ENCODE measurements around the gene CBX2.
"Not testable (repeated sequence)": the region's sequence is repeated elsewhere in the genome, so short reads cannot be mapped to it uniquely, and the experiment has no call there.

The CBX2 gene

DNA sequence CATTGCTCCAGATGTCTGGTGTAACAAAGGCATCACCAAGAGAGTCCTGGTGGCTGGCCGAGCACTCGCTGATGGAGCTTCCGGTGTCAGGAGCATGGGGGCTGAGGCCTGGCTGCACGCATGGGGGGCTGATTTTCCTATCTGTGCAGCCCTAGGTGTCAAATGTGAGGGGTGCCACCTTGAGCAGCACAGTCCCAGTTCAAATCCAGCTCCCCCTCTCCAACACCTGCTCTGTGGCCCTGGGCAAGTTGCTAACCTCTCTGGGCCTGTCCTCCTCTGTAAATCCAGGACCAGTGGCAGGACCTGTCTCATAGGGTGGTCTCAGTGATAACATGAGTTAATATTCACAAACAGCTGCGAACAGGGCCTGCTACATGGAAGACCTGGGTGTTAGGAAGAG lies 34.3 kb upstream of the CBX2 start:
- DNase-seq: no peak

DNA sequence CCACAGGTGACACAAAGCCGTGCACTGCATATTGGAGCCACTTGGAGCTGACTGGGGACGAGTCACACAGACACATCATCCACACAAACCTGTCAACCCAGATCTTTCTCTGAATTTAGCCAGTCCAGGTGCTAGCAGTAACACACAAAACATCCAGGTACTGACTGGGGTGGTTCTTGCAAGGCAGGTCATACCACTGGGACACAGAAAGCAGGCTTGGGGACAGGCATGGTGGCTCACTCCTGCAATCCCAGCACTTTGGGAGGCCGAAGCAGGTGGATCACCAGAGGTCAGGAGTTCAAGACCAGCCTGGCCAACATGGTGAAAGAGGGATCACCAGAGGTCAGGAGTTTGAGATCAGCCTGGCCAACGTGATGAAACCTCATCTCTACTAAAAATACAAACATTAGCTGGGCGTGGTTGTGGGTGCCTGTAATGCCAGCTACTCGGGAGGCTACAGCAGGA lies 32.3 kb upstream of the CBX2 start:
- no peak for DNase-seq

DNA sequence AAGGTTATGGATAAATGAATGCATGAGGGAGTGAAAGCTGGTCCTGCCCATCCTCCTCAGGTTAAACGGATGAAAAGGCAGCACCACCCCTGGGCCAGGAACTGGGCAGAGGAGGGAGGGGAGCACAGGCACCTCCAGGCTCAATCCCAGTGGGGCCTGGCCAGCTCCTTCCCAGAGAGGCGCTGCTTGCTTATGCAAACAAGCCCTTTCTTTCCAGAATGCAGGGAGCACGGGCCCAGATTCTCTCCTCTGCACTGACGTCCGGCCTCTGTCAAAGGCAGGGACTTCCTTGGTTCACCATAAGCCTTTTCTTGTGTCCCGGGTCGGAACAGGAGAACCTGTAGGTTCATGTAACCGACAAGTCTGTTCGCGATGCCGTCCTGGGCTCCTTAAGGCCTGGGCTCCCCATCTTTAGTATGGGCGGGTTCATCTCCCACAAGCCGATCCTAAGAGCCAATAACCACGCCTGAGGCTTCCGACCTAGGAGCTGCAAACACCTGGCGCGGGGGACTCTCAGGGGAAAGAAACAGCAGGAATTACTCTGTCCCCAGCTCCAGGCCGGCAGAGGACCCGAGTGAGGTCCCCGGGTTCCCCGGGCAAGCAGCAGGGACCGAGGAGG lies 30.9 kb upstream of the CBX2 start:
- DNase-seq: peak; percentile 41

DNA sequence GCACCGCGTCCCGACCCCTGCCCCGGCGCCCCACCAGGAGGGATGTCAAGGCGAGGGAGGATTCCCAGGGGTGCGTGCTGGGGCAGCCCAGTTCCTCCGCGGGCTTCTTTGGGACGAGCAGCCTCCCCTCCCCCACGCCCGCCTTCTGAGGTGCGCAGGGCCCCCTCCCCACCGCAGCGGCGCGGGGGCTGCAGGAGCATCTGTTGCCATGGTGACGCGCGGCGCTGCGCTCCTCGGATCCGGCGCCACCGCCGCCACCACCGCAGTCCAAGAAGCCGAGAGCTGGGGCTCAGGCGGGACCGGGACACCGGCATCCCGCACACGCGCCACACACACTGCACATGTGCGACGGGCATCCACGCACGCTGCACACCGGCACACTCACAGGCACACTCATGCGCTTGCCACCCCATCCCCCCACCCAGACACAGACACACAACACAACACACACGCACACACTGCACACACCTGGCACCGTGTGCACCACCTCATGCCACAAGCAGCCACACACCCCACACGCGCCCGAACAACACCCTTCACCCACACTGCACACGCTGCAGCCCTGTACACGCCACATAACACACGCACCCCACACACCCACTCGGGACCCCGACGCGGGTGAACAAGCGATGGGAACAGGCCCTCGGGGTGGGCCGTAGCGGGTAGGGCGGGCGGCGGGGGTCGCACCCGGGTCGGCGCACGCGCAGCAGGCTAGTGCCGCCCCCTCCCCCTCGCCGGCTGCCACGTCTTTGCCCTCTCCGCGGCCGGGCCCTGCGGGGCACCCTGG lies 30.2 kb upstream of the CBX2 start:
- peak; percentile 40 for DNase-seq

DNA sequence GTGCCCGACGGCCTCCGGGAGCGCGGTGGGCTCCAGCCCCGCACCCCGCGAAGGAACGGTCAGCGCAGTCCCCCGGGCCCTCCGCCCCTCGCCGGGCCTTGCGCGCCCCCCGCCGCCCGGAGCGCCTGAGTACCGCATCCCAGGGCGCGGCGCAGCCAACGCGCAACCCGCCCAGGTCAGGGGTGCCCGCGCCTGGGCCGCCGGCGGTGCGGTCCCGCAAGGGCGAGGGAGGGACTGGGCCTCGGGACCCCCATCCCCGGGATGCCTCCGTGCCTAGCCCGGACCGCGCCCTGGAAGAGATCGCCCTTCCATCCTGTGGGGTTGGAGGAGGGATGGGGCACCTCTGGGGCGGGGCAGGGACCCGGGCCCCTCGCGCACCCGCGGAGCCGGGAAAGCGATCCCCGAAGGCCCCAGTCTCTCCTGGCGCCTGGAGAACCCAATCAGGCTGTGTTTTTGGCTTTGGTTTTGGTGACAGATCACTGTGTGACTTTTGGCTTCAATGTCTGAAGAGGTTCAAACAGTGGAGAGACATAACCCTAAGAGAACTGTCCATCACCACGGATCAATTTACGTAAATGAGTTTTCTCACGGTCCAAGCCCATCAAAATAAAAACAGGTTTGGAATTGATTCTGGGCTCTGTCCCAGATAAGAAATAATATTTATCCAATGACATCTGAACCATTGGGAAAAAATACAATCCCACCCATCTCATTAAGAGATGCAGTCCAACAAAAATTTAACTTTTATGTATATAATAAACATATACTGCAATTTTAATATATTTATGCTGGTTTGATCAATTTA lies 29.5 kb upstream of the CBX2 start:
- no peak for DNase-seq

DNA sequence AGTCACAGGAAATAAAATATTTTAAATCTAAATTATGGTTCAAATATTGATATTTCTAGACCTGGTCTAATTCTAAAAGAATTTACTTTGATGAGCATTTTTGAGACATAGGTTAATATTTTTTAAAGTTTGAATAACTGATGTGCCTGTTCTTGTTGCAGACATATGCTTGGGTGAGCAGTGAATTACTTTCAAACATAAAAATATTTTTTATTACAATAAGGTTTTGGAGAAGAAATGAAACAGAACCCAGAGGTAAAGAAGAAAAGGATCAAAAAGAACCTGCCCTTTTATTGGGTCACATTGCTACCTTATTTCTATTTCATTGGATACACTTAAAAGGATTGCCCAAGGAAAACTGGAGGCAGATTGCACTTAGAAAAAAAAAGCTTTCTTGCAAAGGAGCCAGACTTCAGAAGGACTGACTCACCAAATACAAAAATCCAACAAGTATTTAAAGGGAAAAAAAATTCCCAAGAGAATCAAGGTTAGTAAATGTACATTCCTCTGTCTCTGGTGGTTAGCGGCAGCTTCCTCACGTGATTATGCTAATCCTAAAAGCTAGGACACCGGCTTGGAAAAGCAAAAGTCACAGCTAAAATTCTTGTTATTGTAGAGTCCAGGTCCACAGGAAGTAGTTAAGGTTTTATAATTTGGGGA lies 28.7 kb upstream of the CBX2 start:
- no peak for DNase-seq

DNA sequence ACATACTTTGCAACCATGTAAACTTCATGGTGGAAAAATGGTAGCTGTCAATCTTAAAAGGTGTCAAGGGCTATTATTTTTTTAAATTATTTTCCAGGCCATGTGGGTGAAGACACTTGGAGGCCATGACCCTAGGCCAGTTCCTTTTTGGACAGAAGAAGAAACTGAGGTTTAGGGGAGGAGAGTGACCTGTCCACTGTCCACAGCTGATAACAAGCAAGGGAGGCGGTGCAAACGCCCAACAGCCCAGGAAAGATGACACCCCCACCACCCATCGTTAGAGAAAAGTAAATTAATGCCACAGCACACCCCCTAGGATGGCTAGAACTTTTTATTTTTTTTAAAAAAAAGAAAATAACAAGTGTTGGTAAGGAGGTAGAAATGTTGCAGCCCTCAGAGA lies 28.0 kb upstream of the CBX2 start:
- DNase-seq: no peak

DNA sequence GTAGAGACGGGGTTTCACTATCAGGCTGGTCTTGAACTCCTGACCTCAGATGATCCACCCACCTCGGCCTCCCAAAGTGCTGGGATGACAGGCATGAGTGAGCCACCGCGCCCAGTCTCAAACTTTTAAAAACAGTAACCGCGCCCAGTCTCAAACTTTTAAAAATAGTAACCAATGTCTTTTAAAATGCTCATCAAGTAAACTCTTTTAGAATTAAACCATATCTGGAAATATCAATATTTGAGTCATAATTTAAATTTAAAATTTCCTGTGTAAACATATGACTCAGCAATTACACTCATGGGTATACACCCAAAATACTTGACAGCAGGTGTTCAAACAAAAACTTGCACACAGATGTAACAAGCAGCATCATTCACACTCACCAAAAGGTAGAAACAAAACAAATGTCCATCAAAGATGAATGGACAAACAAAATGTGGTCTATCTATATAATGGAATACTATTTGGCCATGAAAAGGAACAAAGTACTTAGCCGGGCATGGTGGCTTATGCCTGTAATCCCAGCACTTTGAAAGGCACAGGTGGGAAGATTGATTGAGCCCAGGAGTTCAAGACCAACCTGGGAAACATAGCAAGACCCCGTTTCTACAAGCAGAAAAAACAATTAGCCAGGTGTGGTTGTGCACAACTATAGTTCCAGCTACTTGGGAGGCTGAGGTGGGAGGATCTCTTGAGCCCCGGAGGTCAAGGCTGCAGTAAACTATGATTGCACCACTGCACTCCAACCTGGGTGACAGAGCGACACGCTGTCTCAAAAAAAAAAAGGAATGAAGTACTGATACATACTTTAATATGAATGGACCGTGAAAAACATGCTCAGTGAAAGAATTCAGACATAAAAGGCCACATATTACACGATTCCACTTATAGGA lies 27.1 kb upstream of the CBX2 start:
- peak; percentile 81 for DNase-seq

DNA sequence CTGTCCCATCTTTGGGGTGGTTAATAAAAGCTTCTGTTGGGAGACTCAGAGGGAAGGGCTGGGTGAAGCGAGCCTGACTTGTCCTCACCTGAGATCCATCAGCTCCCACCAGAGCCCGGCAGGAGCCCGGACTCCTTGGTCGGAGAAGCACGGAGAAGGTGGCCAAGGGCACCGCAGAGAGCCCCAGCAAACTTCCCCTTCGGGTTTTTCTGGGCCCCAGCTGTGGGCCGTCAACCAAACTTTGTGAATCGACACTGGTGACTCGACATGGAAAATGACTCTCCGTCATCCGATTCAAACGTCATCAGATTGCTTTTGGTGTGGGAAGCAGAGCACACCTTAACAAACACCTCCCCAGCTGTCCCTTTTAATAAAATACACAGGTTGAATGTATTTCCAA lies 25.8 kb upstream of the CBX2 start:
- DNase-seq: no peak

DNA sequence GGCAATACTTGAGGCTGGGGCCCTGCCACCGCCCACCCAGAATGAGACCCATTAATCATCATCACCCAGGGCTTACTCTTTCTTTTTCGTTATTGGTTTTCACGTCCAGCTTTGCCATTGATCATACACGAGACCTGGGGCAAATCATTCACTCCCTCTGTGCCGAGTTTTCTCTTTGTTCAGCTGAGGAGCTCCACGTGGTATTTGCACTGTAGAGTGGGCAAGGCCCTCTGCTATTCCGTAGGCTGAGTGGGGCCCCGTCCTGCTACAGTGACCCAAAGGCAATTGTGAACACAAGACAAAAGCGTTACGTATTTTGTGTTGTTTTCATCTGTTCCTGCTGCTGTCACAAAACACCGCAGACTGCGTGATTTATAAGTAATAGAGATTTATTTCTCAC lies 23.6 kb upstream of the CBX2 start:
- DNase-seq: no peak

DNA sequence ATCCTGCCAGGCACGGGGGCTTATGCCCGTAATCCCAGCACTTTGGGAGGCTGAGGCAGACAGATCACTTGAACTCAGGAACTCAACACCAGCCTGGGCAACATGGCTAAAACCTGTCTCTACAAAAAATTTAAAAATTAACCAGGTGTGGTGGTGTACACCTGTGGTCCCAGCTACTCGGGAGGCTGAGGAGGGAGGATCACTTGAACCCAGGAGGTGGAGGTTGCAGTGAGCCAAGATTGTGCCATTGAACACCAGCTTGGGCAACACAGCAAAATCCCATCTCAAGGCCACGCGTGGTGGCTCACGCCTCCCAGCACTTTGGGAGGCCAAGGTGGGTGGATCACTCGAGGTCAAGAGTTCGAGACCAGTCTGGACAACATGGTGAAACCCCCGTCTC lies 23.0 kb upstream of the CBX2 start:
- DNase-seq: not testable (repeated sequence)

DNA sequence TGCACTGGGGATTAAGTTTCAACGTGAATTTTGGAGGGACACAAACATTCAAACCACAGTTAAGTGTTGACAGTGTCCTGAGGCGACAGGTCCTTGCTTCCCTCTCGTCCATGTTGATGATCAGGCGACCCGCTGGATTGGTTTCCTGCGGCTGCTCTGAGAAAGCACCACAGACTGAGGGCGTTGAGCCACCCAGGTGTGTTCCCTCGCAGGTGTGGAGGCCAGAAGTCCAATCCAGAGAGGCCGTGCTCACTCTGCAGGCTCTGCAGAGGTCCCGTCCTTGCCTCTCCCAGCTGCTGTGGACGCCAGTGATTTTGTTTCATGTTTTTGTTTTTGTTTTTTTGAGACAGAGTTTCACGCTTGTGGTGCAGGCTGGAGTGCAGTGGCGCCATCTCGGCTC lies 22.4 kb upstream of the CBX2 start:
- DNase-seq: no peak

DNA sequence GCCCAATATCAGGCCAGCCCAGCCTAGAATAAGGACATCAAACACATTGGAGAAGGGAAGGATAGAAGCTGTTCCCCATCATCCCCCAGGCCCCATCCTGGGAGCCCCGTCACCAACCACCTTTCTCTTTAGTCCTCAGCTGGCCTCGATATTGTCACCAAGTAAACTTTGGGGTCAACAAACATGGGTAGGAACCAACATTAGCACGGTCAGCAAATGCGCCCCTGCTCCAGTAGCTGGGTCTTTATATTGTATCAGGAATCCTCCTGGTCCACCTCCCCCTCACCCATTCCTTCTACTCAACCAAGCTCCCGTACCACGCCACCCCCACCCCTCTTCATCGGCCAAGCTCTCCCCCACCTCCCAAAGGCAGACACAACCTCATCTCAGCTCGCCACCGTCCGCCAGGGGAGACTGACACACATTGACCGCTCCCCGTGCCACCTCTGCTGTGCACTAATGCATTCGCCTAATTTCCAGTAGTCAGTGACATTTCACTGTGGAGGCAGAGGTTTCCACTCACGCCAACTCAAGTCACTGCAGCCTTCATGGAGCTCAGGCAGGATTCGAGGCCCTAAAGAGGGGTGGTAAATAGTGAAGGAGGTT lies 20.7 kb upstream of the CBX2 start:
- DNase-seq: no peak

DNA sequence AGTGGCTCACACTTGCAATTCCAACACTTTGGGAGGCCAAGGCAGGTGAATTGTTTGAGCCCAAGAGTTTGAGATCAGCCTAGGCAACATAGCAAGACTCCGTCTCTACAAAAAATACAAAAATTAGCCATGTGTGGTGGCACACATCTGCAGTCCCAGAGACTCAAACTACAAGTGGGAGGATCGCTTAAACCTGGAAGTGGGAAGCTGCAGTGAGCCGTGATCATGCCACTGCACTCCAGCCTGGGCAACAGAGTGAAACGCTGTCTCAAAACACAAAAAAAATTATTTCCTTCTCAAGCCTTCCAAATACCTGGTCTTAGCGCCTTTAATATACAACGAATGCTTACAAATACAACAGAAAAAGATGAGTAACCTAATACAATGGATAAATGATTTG lies 19.7 kb upstream of the CBX2 start:
- DNase-seq: no peak

DNA sequence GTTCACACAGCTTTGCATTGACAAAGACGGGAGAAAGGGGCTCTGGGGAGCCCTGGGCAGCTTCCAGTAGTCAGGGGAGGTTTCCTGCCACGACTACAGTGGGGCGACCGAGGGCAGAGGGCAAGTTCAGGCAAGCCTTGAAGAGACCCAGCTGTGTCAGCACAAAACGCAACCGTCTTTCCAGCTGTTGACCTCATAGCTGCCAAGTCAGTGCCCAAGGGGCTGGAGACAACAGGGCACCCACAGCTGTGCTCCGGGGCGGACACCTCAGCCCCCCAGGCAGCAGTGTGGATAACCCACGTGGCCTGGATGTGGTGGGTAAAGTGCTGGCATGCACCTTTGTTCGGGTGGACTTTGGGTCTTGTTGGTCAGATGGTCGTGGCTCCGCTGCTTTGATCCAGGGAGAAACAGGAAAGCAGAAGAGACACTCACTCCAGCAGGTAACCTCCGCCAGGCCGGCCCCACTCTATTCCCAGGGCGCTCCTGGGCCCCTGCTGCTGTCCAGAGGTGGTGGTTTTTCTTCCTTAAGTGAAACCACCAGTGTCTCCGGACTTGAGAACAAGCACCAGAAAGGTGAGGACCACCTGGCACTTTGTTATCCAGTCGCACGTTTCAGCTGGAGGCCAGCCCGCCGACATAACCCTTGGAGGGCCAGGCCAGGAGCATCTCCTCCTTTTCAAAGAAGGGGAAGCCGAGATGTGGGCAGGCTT lies 17.6 kb upstream of the CBX2 start:
- DNase-seq: no peak

DNA sequence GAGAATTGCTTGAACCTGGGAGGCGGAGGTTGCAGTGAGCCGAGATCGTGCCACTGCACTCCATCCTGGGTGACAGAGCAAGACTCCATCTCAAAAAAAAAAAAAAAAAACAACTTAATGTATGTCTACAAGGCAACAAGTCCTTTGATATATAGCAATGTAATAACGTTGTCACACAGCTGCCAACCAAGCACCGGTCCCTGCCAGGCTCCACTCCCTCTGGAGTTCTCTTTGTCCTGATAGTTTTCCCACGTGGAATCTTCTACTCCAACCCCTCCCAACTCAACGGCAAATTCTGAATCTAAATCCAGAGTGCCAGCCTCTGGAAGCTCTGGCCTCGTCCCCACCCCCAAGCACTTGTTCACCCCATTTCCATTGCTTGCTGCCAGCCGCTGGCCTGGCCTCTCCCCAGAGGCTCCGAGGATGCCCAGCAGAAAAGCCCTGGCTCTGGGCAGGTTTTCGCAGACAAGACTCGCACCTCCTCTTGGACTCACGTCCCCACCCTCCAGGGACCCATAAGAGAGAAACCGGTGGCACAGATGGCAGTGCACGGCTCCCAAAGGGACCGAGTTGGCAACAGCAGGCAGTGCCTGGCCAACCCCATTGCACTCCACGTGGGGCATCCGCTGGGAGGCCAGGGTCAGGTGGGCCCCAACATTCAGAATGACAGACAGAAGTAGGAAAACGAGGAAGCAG lies 15.9 kb upstream of the CBX2 start:
- DNase-seq: no peak

DNA sequence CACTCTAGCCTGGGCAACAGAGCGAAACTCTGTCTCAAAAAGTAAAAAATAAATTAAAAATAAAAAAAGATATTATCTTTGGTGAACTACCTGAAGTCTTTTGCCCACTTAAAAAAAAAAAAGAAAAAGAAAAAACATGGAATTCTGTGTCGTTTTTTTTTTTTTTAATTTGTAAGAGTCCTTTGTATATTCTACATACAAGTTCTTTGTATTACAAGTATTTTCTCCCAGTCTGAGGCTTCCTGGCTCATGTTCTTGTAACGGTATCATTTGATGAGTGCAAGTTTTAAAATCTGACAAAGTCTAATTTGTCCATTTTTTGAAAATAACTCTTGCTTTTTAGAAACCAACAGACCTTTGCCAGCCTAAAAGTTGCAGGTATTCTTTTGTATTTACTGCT lies 12.2 kb upstream of the CBX2 start:
- no peak for DNase-seq

DNA sequence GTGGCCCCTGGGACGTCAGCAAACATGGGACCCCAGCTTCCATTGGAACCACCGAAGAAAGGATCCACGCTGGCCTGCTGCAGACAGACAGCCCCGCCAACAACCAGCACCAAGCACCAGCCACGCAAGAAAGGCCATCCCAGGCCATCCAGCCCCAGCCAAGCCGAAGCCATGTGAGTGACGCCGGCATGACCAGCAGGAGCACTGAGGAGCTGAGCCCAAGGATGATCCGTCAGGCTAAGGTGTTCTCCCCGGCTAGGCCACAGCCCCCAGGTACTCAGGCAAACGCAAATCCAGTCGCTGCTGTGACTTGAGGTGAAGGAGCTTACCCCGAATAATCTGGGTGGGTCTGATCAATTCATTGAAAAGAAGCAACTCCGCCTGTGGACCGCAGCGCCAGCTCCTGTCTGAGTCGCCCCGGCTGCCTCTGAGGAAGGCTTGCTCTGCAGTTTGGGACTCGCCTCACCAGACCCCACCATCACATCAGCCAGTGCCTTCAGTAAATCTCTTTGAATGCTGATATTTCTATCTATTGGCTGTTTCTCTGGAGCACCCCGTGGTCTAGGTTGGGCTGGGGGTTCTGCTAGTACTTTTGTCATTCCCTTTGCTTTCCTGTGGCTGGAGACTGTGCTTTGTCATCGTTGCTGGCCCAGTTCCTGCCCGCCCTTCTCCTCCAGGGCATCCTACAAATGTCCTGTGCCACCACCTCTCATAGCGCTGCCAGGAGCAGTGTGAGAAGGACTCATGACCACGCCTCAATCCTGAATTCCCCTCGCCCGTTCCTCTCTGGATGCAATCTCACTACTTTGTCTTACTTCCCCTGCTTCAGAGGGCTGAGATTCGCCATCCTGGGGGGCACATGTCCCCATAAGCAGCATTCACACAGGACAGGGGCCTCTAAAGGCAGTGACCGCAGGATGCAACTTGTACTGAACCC lies 8.1 kb upstream of the CBX2 start:
- DNase-seq: no peak

DNA sequence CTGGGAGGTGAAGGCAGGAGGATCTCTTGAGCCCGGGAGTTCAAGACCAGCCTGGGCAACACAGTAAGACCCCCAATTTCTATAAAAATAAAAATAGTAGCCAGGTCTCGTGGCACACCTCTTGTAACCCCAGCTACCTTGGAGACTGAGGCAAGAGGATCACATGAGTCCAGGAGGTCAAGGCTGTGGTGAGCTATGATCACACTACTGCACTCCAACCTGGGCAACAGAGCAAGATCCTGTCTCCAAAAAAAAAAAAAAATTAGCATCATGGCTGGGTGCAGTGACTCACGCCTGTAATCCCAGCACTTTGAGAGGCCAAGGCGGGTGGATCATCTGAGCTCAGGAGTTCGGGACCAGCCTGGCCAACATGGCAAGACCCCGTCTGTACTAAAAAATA lies 6.7 kb upstream of the CBX2 start:
- no peak for DNase-seq

Data from DMS53 (cell line).